ENCODE data around the gene RBSN.
"Not testable (repeated sequence)": the region's sequence is repeated elsewhere in the genome, so short reads cannot be mapped to it uniquely, and the experiment has no call there.

RBSN gene

GRCh38 chr3:15098503-15099363 is at the start of gene RBSN:
TSS of gene RBSN (minus strand) at chr3:15099148. CDS start at chr3:15096120, 3,028 bp downstream.
- peak; percentile 95 for DNase-seq (ENCODE audit: low read depth)

DNA sequence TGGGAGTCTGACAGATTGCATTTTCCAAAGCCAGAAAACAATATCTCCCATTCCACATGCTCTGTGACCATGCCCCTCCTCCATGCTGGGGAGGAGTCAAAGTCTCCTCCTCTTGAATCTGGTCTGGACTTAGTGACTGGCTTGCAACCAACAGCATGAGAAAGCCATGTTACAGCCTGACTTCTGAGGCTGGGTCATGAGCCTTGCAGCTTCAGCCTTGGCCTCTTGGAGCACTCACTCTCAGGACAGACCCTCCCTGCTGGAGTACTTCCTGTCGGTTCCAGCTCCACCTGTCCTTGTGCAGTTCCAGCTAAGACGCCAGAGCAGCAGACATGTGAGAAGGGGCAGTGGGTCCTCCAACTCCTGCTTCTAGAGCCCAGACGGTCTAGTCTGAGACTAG is 49.7 kb upstream of the RBSN start:
- DNase-seq (ENCODE audit: low read depth), result no peak

- not testable (repeated sequence) for DNase-seq (ENCODE audit: low read depth)
Observed at GRCh38 chr3:15136885-15137284, 37.9 kb upstream of the RBSN start.

GRCh38 chr3:15134968-15135367 is 36.0 kb upstream of the RBSN start:
- not testable (repeated sequence) for DNase-seq (ENCODE audit: low read depth)

GRCh38 chr3:15128403-15128802 is 29.5 kb upstream of the RBSN start:
- DNase-seq (ENCODE audit: low read depth), result not testable (repeated sequence)

DNA sequence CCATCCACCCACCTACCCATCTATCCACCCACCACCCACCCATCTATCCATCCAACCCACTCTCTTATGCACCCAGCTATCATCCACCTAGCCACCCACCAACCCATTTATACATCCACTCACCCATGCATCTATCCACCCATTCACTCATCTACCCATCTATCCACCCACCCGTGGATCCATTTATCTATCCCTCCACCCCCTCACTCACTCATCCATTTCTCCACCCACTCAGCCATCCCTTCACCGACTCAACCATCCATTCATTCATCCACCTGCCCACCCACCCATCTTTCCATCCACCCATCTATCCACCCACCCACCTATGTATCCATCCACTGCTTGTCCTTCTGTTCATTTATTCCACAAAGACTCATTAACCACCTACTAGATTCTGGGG is 28.0 kb upstream of the RBSN start:
- DNase-seq (ENCODE audit: low read depth), result not testable (repeated sequence)

DNA sequence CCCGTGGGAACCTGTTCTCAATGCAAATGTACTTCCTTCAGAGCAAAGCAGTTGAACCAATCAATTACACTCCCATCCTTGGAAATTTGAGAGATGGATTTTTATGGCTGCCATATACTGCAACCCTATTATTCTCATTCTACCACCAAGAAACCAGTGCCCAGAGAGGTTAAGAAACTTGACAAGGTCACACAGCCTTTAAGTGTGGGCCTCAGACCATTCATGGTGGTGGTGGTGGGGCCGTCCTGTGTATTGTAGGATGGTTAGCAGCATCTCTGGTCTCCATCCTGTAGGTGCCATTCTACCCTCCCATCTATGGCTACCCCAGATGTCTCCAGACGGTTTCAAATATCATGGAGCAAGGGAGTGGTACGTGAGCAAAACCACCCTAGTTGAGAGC is 23.4 kb upstream of the RBSN start:
- DNase-seq (ENCODE audit: low read depth), result no peak

DNA sequence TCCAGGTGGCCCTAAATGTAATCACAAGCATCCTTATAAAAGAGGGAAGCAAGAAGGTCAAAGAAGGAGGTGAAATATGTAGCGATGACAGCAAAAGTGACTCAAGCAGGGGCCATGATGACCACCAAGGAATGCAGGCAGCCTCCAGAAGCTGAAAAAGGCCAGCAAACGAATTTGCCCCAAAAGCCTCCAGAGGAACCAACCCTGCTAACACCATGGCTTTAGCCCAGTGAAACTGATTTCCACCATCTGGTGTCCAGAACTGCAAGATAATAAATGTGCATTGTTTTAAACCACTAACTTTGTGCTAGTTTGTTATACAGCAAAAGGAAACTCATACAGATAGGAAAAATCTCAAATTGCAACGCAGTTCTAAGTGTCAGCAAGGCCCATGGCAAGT is 23.0 kb upstream of the RBSN start:
- DNase-seq (ENCODE audit: low read depth), result no peak

DNA sequence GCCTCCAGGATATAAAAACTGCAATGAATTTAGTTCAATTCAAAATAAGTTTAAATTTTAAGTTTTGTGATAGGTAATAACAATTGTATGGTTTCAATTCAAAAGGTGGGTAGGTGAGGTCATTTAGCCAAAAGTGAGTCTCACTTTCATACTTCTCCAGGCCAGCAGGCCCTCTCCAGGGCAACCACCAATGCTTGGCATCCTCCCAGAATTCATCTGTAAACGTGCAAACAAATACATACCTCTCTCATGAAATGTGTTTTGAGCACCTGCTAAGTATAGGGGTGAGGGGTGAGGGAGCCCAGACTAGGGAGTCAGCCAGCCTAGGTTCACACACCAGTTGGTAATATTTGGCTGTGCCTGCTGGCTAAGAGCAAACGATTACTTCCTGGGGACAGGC is 22.0 kb upstream of the RBSN start:
- DNase-seq (ENCODE audit: low read depth), result no peak

DNA sequence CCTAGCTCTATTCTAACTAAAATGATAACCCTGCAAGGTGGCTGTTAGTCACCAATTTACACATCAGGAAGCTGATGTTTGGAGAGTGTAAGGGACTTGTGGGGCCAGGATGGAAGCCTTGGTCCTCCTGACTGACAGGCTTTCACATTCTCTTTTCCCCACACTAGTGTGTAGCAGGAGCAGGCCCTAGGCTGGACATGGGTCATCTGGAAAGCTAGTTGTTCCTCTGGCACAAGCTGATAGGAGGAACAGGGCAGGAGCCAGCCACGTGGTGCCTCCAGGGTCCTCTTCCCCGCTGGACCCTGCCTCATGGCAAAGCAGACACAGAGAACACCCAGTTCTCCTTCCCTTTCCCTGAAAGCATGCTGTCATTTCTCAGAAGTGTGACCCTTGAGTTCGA is 18.1 kb upstream of the RBSN start:
- no peak for DNase-seq (ENCODE audit: low read depth)

DNA sequence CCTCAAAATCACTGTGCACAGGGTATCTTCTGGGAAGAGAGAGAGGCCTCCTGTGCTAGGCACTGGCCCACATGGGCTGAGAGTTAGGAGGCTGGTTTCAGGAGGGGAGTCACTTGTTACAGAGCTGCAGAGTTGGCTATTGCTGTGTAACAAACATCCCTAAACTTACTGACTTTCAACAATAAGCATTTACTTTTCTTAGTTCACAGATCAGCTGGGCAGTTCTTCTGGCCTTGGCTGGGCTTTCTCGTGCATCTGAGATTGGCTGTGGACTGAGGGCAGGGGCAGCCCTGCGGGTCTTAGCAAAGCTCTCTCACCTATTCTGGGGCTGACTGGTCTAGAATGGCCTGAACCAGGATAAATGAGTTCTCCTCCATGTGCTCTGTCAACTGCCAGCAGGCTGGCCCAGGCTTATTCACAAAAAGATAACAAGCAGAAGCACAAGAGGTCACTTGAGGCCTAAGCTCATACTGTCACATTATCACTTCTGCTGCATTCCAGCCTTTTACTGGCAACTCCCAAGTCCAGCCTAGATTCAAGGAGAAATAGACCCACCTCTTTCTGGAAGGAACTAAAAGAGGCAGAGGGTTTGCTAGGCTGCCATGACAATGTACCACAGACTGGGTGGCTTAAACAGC is 17.2 kb upstream of the RBSN start:
- DNase-seq (ENCODE audit: low read depth), result no peak

GRCh38 chr3:15114466-15115358 is 15.8 kb upstream of the RBSN start:
- no peak for DNase-seq (ENCODE audit: low read depth)

DNA sequence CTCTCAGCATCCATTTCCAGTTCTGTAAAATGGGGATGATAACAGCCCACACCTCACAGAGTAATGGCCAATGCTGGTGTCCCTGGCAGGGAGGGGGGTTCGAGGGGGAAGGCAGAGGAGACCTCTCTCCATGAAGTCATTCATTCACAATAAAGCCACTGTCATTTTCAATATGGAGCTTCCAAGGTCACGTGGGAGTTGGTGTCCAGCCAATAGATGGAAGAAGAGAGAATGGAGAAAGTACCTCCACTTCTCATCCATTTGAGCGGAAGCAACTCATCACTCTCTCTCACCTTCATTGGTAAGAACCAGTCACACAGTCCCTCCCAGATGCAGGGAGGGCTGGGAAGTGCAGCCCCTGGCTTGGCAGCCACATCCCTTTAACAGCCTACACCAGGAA is 14.9 kb upstream of the RBSN start:
- DNase-seq (ENCODE audit: low read depth), result no peak

DNA sequence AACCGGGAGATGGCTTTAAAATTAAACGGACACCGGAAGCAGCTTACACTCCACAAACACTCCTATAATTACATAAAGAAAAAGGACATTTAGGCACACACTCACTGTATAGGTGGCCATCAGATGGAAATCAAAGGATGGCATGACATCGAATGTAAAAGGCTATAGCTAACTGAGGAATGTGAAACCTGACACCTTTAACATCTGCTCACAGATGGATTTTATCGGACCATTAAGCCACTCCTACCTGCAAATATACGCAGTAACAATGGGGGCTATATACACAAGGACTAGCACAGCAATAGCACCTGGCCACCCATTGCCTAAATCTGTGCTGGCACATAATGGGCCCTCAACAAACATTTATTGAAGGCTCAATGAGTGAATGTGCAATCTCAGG is 14.5 kb upstream of the RBSN start:
- DNase-seq (ENCODE audit: low read depth), result no peak

- DNase-seq (ENCODE audit: low read depth), result no peak
Observed at GRCh38 chr3:15112011-15112410, 13.1 kb upstream of the RBSN start.

GRCh38 chr3:15110206-15110605 is 11.3 kb upstream of the RBSN start:
- DNase-seq (ENCODE audit: low read depth), result no peak

DNA sequence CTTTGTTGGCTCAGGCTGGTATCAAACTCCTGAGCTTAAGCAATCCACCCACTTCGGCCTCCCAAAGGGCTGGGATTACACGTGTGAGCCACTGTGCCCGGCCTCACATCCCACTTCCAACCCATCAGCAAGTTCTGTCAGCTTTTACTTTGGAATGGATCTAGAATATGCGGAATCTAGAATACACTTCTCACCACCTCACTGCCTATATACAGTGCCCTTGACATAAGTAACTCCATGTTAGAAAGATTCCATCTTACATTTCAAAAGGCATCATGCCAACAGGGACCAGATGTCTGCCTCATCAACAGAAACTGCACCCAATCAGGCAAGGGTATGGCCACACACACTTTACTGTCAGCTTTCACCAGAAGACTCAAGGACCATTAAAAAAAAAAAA is 9.9 kb upstream of the RBSN start:
- DNase-seq (ENCODE audit: low read depth), result no peak

DNA sequence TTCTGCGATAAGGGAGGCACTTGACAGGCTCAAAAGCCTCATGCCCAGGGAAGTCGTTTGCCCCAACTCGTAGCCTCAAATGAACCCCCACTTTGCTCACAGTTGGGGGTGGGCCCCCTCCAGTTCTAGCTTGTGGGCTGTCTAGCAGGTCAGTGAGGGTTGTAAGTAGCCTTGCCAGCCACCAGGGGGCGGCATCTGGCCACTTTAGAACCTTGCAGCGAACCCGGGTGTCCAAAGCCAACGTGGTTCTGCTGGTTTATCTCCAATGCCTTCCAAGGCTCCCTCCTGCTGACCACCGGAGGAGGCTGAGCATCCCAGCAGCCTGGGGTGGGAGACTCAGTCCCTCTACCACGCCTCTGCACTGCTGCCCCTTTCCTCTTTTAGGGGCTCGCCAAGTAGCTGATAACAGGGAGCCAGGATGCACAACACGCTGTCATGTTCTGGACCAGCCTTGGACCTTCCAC is 9.2 kb upstream of the RBSN start:
- DNase-seq (ENCODE audit: low read depth), result peak; percentile 62

GRCh38 chr3:15107075-15107947 is 8.4 kb upstream of the RBSN start:
- no peak for DNase-seq (ENCODE audit: low read depth)

DNA sequence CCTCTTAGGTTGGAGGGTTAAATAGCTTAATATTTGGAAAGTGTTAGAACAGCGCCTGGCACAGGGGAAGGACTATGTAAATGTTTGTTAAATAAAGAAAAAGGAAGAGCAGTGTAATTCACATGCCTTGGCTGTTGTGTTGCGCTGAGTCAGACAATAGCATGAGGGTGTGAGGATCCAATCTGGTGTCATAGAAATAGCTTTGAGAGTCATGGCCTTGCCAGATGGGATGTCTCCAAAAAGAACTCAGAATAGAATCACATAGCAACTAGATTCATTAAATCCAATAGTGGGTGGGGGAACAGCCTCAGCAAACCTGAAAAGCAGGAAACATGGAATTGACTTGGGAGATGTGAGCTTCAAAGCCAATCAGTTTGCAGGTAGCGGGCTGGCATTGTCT is 3.9 kb upstream of the RBSN start:
- DNase-seq (ENCODE audit: low read depth), result no peak

DNA sequence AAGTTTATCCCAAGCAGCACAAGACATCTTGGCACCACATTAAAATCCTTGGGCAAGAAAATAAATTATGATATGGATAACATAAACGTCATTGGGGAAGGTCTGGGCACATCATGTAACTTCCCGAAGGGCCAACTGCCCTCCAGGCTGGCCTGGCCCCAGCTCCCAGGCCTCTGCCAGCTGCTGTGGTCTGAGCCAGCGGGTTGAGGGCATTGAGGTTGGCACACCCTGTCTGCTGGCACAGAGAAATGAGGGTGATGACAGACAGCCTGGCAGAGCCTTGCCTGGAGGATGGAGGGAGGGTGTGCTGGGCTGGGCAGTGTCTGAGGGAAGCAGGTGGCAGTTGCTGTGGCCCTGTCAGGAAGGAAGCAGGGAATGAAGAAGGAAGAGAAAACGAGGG is 3.3 kb upstream of the RBSN start:
- no peak for DNase-seq (ENCODE audit: low read depth)

All from activated T-cell treated with anti-CD3 and anti-CD28 coated beads for 24 hours (primary cell).